Measurements from ENCODE around the gene SLC22A17.

Gene SLC22A17

DNA sequence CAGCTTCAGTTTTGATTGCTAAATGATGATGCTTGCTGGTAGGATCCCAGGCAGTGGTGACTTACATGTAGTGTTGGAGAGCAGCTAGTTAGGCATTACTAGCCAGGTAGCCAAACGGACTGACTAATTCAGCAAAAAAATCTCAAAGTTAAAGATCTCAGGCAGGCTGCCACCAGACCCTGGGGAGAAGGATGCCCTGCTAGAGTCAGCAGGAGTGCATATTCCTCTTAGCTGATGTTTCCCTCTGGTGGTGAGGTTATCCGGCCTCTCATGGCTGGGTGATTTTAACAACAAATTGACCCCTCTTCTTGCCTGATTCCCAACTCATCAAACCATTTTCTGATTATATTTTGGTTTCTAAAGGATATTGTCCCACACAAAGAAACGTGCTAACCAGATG is 9.5 kb upstream of the SLC22A17 start:
- H3K9me3 ChIP-seq (ENCODE audit: control insufficient read depth, low read length) = no peaks in the 10 kb centered on the region
- no peak for DNase-seq
- peaks cover 16% of the 10 kb centered on the region for H3K27me3 ChIP-seq (replicated peaks; ENCODE audit: control insufficient read depth, insufficient read depth, low read length, poor library complexity, severe bottlenecking)
- H3K27ac ChIP-seq (ENCODE audit: insufficient read depth, low read length, poor library complexity, severe bottlenecking) = no peak overlapping the region
- H3K4me1 ChIP-seq (ENCODE audit: control insufficient read depth, insufficient read depth, low read length, poor library complexity, severe bottlenecking) = no peaks in the 10 kb centered on the region
- no peaks in the 10 kb centered on the region for H3K36me3 ChIP-seq (ENCODE audit: control insufficient read depth, insufficient read depth, low read length)
- H3K4me3 ChIP-seq (ENCODE audit: insufficient read depth, low read depth, low read length, poor library complexity, severe bottlenecking) = no peak overlapping the region

DNA sequence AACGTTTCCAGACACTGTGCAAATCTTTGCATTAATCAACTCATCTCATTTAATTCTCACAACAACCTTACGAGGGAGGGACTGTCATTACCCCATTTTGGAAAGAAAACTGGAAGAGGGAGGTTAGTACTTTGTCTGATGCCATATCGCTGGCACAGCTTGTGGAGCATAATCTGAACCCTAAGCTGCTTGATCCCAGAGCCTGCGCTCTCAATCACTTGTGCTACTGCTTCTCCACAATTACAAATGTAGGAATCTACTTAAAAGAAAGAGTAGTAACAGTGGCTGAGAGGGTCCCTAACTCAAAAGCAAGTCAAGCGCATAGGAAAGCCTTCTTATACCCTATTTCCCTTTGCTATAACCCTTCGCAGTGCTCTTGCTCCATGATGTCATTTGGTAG is 9.1 kb upstream of the SLC22A17 start:
- DNase-seq = no peak

DNA sequence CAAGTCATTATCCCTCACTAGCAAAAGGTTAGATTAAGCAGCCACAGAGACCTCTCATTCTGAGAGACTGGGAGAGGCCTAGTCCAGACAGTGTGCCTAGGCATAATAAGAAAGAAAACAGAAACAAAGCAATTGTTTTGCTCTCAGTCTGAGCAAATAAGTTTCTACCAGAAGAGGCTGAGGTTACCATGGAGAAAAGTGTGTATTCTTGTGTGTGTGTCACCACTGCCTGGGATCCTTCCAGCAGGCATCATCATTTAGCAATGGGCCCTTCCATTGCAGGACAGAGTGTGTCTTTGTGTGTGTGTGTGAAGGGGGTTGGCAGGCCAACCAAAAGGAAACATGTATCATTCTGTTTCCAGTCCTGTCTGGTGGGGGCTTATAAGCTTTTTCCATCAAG is 8.6 kb upstream of the SLC22A17 start:
- Histone ChIP-seq H3K27me3 (replicated peaks; ENCODE audit: control insufficient read depth, insufficient read depth, low read length, poor library complexity, severe bottlenecking) (peaks cover 16% of the 10 kb centered on the region), H3K27ac (ENCODE audit: insufficient read depth, low read length, poor library complexity, severe bottlenecking) (no peak overlapping the region)
- no peak for DNase-seq

More for the DNA sequence above, 9.1 kb upstream of the SLC22A17 start:
- H3K27me3 ChIP-seq (replicated peaks; ENCODE audit: control insufficient read depth, insufficient read depth, low read length, poor library complexity, severe bottlenecking) = peaks cover 16% of the 10 kb centered on the region
- H3K4me1 ChIP-seq (ENCODE audit: control insufficient read depth, insufficient read depth, low read length, poor library complexity, severe bottlenecking) = no peaks in the 10 kb centered on the region
- no peak overlapping the region for H3K4me3 ChIP-seq (ENCODE audit: insufficient read depth, low read depth, low read length, poor library complexity, severe bottlenecking)
- no peak overlapping the region for H3K27ac ChIP-seq (ENCODE audit: insufficient read depth, low read length, poor library complexity, severe bottlenecking)
- H3K9me3 ChIP-seq (ENCODE audit: control insufficient read depth, low read length) = no peaks in the 10 kb centered on the region
- no peaks in the 10 kb centered on the region for H3K36me3 ChIP-seq (ENCODE audit: control insufficient read depth, insufficient read depth, low read length)

DNA sequence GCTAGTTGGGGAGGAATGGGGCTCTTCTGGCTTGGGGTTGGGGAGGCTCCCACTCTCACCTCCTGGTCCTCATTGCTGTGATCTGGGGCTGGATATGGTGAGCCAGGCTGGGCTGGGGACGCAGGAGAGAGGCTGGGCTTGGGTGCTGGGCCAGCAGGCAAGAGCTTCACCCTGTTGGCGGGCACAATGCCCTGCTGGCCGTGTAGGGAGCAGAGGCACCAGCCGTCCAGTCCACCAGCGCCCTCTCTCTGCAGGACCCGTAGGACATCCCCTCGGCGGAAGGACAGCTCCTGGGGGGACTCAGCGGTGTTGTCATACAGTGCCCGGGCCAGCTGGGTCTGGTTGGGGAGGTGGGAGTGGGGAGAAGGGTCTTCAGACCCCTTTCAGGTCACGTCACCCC is 7.8 kb upstream of the SLC22A17 start:
- H3K27ac ChIP-seq (ENCODE audit: insufficient read depth, low read length, poor library complexity, severe bottlenecking) = no peak overlapping the region
- H3K9me3 ChIP-seq (ENCODE audit: control insufficient read depth, low read length) = no peaks in the 10 kb centered on the region
- no peaks in the 10 kb centered on the region for H3K36me3 ChIP-seq (ENCODE audit: control insufficient read depth, insufficient read depth, low read length)
- DNase-seq = no peak
- no peaks in the 10 kb centered on the region for H3K4me1 ChIP-seq (ENCODE audit: control insufficient read depth, insufficient read depth, low read length, poor library complexity, severe bottlenecking)
- peaks cover 11% of the 10 kb centered on the region for H3K27me3 ChIP-seq (replicated peaks; ENCODE audit: control insufficient read depth, insufficient read depth, low read length, poor library complexity, severe bottlenecking)
- no peak overlapping the region for H3K4me3 ChIP-seq (ENCODE audit: insufficient read depth, low read depth, low read length, poor library complexity, severe bottlenecking)

More for the DNA sequence above, 8.6 kb upstream of the SLC22A17 start:
- no peaks in the 10 kb centered on the region for H3K4me1 ChIP-seq (ENCODE audit: control insufficient read depth, insufficient read depth, low read length, poor library complexity, severe bottlenecking)
- H3K9me3 ChIP-seq (ENCODE audit: control insufficient read depth, low read length) = no peaks in the 10 kb centered on the region
- no peaks in the 10 kb centered on the region for H3K36me3 ChIP-seq (ENCODE audit: control insufficient read depth, insufficient read depth, low read length)
- no peak overlapping the region for H3K4me3 ChIP-seq (ENCODE audit: insufficient read depth, low read depth, low read length, poor library complexity, severe bottlenecking)

DNA sequence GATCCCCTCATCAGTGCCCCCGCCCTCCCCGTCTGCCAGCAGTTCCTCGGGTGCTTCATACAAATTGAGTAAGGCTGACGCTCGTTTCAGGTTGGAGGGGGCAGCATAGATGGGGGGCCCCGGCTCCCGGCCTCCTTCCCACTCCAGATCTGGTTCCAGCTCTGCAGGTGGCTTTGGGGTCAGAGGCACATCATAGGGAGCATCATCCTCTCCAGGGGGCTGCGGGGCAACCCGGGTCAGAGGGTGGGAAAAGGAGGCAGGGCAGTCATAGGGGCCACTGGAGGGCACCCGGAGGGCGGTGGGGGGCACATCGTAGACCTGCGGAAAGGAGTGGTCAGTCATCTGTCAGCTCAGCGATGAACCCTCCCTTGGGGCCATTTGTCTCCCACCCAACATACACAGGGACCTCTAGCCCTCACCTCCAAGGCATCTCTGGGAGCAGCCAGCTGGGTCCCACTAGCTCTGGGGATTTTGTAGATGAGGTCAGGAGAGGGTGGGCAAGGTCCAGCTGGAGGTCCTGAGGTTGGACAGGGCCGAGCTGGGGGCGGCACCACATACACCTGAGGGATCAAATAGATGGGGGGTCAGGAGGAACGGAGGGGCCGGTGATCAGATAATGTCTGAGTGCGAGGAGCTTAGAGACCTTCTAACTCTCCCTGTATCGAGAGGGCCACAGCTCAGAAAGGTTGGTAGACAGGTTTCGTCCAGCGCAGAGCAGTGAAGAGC is 7.2 kb upstream of the SLC22A17 start:
- H3K9me3 ChIP-seq (ENCODE audit: control insufficient read depth, low read length) = no peaks in the 10 kb centered on the region
- peaks cover 10% of the 10 kb centered on the region for H3K27me3 ChIP-seq (replicated peaks; ENCODE audit: control insufficient read depth, insufficient read depth, low read length, poor library complexity, severe bottlenecking)
- no peak overlapping the region for H3K27ac ChIP-seq (ENCODE audit: insufficient read depth, low read length, poor library complexity, severe bottlenecking)
- no peaks in the 10 kb centered on the region for H3K4me1 ChIP-seq (ENCODE audit: control insufficient read depth, insufficient read depth, low read length, poor library complexity, severe bottlenecking)
- no peak overlapping the region for H3K4me3 ChIP-seq (ENCODE audit: insufficient read depth, low read depth, low read length, poor library complexity, severe bottlenecking)
- no peak for DNase-seq
- H3K36me3 ChIP-seq (ENCODE audit: control insufficient read depth, insufficient read depth, low read length) = no peaks in the 10 kb centered on the region

DNA sequence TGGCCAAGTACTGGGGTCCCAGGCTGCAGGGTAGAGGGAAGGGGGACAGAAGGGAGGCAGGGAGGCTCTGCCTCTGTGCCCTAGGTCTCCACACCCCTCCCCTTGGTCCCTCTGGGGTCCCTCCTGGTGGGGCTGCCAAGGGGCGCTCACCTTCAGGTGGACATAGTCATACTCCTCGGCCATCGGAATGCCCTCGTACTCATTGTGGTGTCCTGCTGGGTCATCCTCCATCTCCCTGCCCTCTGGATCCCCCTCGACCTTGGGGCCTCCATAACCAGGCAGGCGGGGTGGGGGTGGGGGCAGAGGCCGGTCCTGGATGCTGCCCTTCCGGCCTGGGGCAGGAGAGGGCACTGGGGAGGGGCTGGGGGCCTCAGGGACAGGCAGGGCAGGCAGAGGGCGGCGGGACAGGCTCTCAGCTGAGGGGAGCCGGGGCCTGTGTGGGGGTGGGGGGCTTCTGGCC is 6.5 kb upstream of the SLC22A17 start:
- Histone ChIP-seq H3K9me3 (ENCODE audit: control insufficient read depth, low read length) (no peaks in the 10 kb centered on the region), H3K27ac (ENCODE audit: insufficient read depth, low read length, poor library complexity, severe bottlenecking) (no peak overlapping the region), H3K4me3 (ENCODE audit: insufficient read depth, low read depth, low read length, poor library complexity, severe bottlenecking) (no peak overlapping the region), H3K36me3 (ENCODE audit: control insufficient read depth, insufficient read depth, low read length) (no peaks in the 10 kb centered on the region), H3K27me3 (replicated peaks; ENCODE audit: control insufficient read depth, insufficient read depth, low read length, poor library complexity, severe bottlenecking) (peaks cover 3% of the 10 kb centered on the region), H3K4me1 (ENCODE audit: control insufficient read depth, insufficient read depth, low read length, poor library complexity, severe bottlenecking) (no peaks in the 10 kb centered on the region)
- no peak for DNase-seq

DNA sequence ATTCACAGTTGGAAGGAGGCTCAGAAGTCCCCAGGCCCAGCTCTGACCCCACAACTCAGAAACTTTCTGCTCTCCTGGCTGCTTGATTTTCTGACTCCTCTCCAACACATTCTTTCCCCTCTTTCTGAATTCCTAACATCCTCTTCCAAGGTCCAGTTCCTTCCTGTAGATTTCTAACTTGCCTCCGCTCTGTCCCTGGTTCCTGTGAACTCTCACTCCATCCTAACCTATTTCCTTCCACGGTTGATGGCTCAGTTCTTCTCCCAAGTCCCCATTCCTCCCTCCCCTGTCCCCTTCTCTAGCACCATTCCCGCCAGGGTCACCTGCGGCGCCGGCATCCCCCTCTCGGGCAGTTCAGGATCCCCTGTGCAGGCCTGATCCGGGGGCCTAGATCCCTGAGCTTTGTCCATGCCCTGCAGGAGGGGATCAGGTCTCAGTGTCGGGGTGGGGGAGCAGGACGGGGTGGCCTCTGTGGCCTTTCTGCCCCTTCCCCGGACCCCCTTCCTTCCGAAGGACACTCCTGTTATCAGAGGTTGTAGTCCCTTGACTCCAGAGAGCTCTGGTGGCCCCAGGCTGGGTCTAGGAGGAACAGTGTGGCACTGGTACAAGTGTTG is 6.0 kb upstream of the SLC22A17 start:
- Histone ChIP-seq H3K9me3 (ENCODE audit: control insufficient read depth, low read length) (no peaks in the 10 kb centered on the region), H3K4me1 (ENCODE audit: control insufficient read depth, insufficient read depth, low read length, poor library complexity, severe bottlenecking) (no peaks in the 10 kb centered on the region), H3K27me3 (replicated peaks; ENCODE audit: control insufficient read depth, insufficient read depth, low read length, poor library complexity, severe bottlenecking) (no peaks in the 10 kb centered on the region), H3K36me3 (ENCODE audit: control insufficient read depth, insufficient read depth, low read length) (no peaks in the 10 kb centered on the region), H3K27ac (ENCODE audit: insufficient read depth, low read length, poor library complexity, severe bottlenecking) (no peak overlapping the region), H3K4me3 (ENCODE audit: insufficient read depth, low read depth, low read length, poor library complexity, severe bottlenecking) (no peak overlapping the region)
- no peak for DNase-seq

DNA sequence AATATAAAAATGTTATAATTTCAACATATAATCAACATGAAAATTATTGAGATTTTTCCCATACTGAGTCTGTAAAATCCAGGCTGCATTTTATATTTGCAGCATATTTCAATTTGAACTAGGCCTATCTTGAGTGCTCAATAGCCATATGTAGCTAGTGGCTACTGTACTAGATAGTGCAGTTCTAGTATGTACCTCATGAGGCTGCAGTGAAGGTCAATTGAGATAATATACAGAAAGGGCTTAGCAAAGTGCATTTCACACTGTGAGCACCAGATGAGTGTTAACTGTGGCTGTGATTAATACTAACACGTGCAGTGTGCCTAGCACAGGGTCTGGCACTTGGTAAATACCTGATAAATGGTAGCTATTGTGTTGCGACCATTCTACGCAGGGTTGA is 5.4 kb upstream of the SLC22A17 start:
- no peak for DNase-seq
- H3K4me3 ChIP-seq (ENCODE audit: insufficient read depth, low read depth, low read length, poor library complexity, severe bottlenecking) = no peak overlapping the region
- H3K36me3 ChIP-seq (ENCODE audit: control insufficient read depth, insufficient read depth, low read length) = no peaks in the 10 kb centered on the region
- no peaks in the 10 kb centered on the region for H3K4me1 ChIP-seq (ENCODE audit: control insufficient read depth, insufficient read depth, low read length, poor library complexity, severe bottlenecking)
- H3K27ac ChIP-seq (ENCODE audit: insufficient read depth, low read length, poor library complexity, severe bottlenecking) = no peak overlapping the region
- no peaks in the 10 kb centered on the region for H3K27me3 ChIP-seq (replicated peaks; ENCODE audit: control insufficient read depth, insufficient read depth, low read length, poor library complexity, severe bottlenecking)
- H3K9me3 ChIP-seq (ENCODE audit: control insufficient read depth, low read length) = no peaks in the 10 kb centered on the region

DNA sequence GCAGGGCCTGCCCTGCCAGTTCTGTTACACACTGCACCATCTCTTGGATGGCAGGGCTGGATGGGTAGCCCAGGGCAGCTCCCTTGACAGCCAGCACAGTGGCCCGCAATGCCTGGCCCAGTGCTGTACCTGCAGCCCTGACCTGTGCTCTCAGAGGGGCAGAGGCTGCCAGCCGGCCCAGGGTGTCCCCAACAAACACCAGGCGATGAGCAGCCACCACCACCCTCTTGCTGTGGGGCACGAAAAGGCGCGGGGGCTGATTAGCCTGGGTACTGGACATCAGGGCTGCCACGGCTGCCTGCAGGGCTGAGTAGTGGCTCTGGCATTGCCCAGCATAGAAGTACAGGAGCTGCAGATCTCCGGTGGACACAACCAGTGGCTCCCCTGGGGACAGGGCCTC is 4.6 kb upstream of the SLC22A17 start:
- Histone ChIP-seq H3K4me1 (ENCODE audit: control insufficient read depth, insufficient read depth, low read length, poor library complexity, severe bottlenecking) (peaks cover 3% of the 10 kb centered on the region), H3K9me3 (ENCODE audit: control insufficient read depth, low read length) (no peaks in the 10 kb centered on the region), H3K27me3 (replicated peaks; ENCODE audit: control insufficient read depth, insufficient read depth, low read length, poor library complexity, severe bottlenecking) (no peaks in the 10 kb centered on the region), H3K27ac (ENCODE audit: insufficient read depth, low read length, poor library complexity, severe bottlenecking) (no peak overlapping the region), H3K36me3 (ENCODE audit: control insufficient read depth, insufficient read depth, low read length) (no peaks in the 10 kb centered on the region), H3K4me3 (ENCODE audit: insufficient read depth, low read depth, low read length, poor library complexity, severe bottlenecking) (no peak overlapping the region)
- no peak for DNase-seq

DNA sequence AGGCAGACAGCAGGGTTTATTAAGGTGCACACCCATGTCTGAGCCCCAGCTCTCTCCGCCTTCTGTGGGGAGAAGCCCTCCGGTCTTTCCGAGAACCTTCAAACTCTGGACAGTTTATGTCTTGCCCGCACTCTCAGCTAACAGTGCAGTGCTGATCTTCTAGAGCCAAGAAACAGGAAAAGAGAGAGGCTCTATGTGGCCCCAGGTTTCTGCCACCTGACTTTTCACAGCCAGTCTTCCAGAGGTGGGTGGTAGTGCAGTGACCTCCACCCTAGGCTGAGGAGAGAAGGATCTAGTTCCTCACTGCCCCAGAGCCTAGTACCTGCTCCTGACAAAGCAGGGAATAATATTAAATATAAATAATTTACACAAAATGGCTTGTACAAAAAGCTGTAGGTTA is 4.0 kb upstream of the SLC22A17 start:
- Histone ChIP-seq H3K4me1 (ENCODE audit: control insufficient read depth, insufficient read depth, low read length, poor library complexity, severe bottlenecking) (peaks cover 7% of the 10 kb centered on the region), H3K27me3 (replicated peaks; ENCODE audit: control insufficient read depth, insufficient read depth, low read length, poor library complexity, severe bottlenecking) (no peaks in the 10 kb centered on the region), H3K27ac (ENCODE audit: insufficient read depth, low read length, poor library complexity, severe bottlenecking) (no peak overlapping the region), H3K36me3 (ENCODE audit: control insufficient read depth, insufficient read depth, low read length) (no peaks in the 10 kb centered on the region), H3K4me3 (ENCODE audit: insufficient read depth, low read depth, low read length, poor library complexity, severe bottlenecking) (no peak overlapping the region), H3K9me3 (ENCODE audit: control insufficient read depth, low read length) (no peaks in the 10 kb centered on the region)
- no peak for DNase-seq

Measured in effector memory CD4-positive, alpha-beta T cell (primary cell).